Measurements from ENCODE around the gene TMC4. TPM values are rescaled to one million over a fixed set of nuclear protein-coding genes. Genes with fewer than 3 reads are reported as not detected.

TMC4 gene
- total RNA-seq, 1 experiment from 2014 or later: 175 TPM

DNA sequence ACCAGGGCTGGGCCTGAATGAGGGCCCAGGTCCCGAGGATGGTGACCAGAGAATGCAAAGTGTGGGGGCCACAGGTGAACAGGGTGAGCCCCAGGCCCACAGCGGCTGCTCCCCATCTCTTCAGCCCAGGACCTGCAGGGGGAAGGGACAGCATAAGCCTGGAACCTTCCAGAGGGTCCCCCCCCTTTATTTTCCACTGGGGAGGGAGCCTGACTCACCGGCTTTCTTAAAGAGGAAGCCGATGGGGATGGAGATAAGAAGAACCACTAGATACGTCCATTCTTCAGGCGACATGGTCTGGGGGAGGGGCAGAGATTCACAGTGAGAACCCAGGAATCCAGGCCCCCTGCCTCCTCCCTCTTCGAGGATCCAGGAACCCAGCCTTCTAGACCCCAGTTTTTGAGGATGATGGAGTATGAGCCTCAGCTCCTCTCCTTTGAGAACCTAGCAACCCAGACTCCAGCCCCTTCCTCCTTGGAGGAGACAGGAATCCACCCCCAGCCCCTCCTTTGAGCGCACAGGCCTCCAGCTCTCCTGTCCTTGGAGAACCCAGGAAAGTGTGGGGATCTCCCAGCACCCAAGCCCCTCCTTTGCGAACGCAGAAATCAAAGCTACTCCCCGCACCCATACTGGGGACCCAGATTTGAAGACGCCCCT lies 15.4 kb upstream of the TMC4 start:
- Histone ChIP-seq H3K9me2 (ENCODE audit: insufficient read depth) (no peaks in the 10 kb centered on the region), H2AFZ (peak overlapping the region; percentile 81; the same call in 1 of the 2 replicates), H3K4me1 (replicated peaks; ENCODE audit: insufficient read depth) (peaks cover 24% of the 10 kb centered on the region), H3K9me3 (ENCODE audit: insufficient read depth, low read depth) (no peaks in the 10 kb centered on the region), H3K36me3 (ENCODE audit: low read depth) (peaks cover 17% of the 10 kb centered on the region), H3K27me3 (ENCODE audit: insufficient read depth, low read depth) (no peaks in the 10 kb centered on the region), H3K27ac (peak overlapping the region; percentile 66), H3K4me3 (peak overlapping the region; percentile 77), H3K4me2 (peak overlapping the region; percentile 77), H3F3A (ENCODE audit: insufficient read depth, low read depth) (peaks cover 21% of the 10 kb centered on the region; the same call in 1 of the 2 replicates), H3K79me2 (ENCODE audit: low read depth) (peaks cover 59% of the 10 kb centered on the region), H4K20me1 (ENCODE audit: insufficient read depth) (peaks cover 12% of the 10 kb centered on the region)
- ChIA-PET POLR2A (ENCODE audit: unreplicated experiment) (interaction anchor here (0.6 to 1.8 kb wide), 5 partner anchors 13 to 241 kb away, joined by 3 to 50 read pairs (median 4); partner anchors contain the start of genes LILRB3, RPS9 and TMC4), CTCF (interaction anchor here (1.8 kb wide), 1 partner anchor 51 kb away, joined by 7 read pairs; the partner anchor contains the start of gene CNOT3)
- DNase-seq: peak; percentile 67 to 69
- intact Hi-C loops (cut with micrococcal nuclease; ENCODE audit: unreplicated experiment): loop anchor here (5.0 kb wide), 1 partner anchor 1289 kb away; the partner anchor contains the start of gene ZNF628
- TF ChIP-seq, protein P1, sequence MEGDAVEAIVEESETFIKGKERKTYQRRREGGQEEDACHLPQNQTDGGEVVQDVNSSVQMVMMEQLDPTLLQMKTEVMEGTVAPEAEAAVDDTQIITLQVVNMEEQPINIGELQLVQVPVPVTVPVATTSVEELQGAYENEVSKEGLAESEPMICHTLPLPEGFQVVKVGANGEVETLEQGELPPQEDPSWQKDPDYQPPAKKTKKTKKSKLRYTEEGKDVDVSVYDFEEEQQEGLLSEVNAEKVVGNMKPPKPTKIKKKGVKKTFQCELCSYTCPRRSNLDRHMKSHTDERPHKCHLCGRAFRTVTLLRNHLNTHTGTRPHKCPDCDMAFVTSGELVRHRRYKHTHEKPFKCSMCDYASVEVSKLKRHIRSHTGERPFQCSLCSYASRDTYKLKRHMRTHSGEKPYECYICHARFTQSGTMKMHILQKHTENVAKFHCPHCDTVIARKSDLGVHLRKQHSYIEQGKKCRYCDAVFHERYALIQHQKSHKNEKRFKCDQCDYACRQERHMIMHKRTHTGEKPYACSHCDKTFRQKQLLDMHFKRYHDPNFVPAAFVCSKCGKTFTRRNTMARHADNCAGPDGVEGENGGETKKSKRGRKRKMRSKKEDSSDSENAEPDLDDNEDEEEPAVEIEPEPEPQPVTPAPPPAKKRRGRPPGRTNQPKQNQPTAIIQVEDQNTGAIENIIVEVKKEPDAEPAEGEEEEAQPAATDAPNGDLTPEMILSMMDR (conservative IDR thresholded peaks at IDR 0.05): no peak
- TF ChIP-seq EZH2 (IDR thresholded peaks at IDR 0.05; ENCODE audit: low read depth): no peak
- BruUV-seq (replicated peaks): no TSS peak

DNA sequence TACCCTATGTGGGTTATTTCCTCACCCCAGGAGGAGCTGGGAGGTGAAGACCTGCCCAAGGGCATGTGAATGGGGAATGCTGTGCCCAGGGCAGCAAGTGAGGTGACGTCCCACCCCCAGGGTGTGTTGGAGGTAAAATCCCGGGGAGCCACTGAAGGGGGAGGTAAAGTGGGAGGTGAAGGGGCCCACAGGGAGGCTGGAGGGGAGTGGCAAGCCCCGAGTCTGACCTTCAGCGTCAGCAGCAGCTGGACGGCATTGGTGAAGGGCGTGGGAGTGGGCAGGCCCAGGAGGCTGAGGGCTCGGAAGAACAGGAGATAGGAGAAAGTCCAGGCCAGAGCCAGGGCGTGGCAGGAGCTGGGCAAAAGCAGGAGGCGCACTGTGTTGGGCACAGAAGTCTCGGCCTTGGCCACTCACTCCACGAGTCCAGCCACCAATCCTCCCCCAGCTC lies 14.0 kb upstream of the TMC4 start:
- ChIA-PET POLR2A (ENCODE audit: unreplicated experiment) (interaction anchor here (0.6 kb wide), 1 partner anchor 11 kb away, joined by 4 read pairs; no protein-coding TSS in a partner anchor), CTCF (no interaction called here)
- Histone ChIP-seq H3K27ac (no peak overlapping the region), H4K20me1 (ENCODE audit: insufficient read depth) (peaks cover 12% of the 10 kb centered on the region), H3K27me3 (ENCODE audit: insufficient read depth, low read depth) (no peaks in the 10 kb centered on the region), H3K9me3 (ENCODE audit: insufficient read depth, low read depth) (no peaks in the 10 kb centered on the region), H3F3A (ENCODE audit: insufficient read depth, low read depth) (peaks cover 25% of the 10 kb centered on the region; the same call in 1 of the 2 replicates), H3K79me2 (ENCODE audit: low read depth) (peaks cover 45% of the 10 kb centered on the region), H2AFZ (no peak overlapping the region), H3K4me1 (replicated peaks; ENCODE audit: insufficient read depth) (peaks cover 11% of the 10 kb centered on the region), H3K36me3 (ENCODE audit: low read depth) (peaks cover 12% of the 10 kb centered on the region), H3K9me2 (ENCODE audit: insufficient read depth) (no peaks in the 10 kb centered on the region), H3K4me2 (peak overlapping the region; percentile 77; the same call in 1 of the 2 replicates), H3K4me3 (no peak overlapping the region)
- intact Hi-C loops (cut with micrococcal nuclease; ENCODE audit: unreplicated experiment): loop anchor here (5.0 kb wide), 1 partner anchor 1290 kb away; the partner anchor contains the start of gene ZNF628
- TF ChIP-seq EZH2 (IDR thresholded peaks at IDR 0.05; ENCODE audit: low read depth): no peak
- TF ChIP-seq, protein P1 (conservative IDR thresholded peaks at IDR 0.05): no peak
- DNase-seq: no peak
- no TSS peak for BruUV-seq (replicated peaks)

DNA sequence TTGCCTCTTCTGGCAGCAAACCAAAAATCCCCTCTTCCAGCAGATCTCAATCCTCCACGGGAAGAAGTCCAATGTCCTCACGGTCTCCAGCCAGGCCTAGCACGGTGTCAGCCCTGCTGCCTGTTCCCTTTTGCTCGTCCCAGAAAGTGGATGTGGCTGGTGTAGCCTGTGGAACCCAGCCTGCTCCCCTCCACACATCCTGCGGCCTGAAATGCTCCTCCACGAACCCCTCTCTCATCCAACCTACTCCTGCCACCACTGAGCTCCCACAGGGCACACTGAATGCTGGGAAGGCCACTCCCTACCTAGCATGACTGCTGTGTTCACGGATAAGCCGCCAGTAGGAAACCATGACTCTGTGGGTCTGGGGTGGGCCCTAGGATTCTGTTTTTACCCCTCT lies 13.4 kb upstream of the TMC4 start:
- H3F3A ChIP-seq (ENCODE audit: insufficient read depth, low read depth): peaks cover 25% of the 10 kb centered on the region; the same call in 1 of the 2 replicates
- no TSS peak for BruUV-seq (replicated peaks)
- ChIA-PET POLR2A (ENCODE audit: unreplicated experiment) (interaction anchor here (0.5 kb wide), 1 partner anchor 13 kb away, joined by 4 read pairs; no protein-coding TSS in a partner anchor), CTCF (interaction anchor here (0.6 kb wide), 1 partner anchor 379 kb away, joined by 4 read pairs; no protein-coding TSS in a partner anchor)
- no peak overlapping the region for H3K4me3 ChIP-seq
- H3K9me3 ChIP-seq (ENCODE audit: insufficient read depth, low read depth): no peaks in the 10 kb centered on the region
- H3K4me2 ChIP-seq: no peak overlapping the region
- TF ChIP-seq EZH2 (IDR thresholded peaks at IDR 0.05; ENCODE audit: low read depth): no peak
- TF ChIP-seq, protein P1 (conservative IDR thresholded peaks at IDR 0.05): no peak
- DNase-seq: no peak
- peaks cover 10% of the 10 kb centered on the region for H3K4me1 ChIP-seq (replicated peaks; ENCODE audit: insufficient read depth)
- peaks cover 40% of the 10 kb centered on the region for H3K79me2 ChIP-seq (ENCODE audit: low read depth)
- H2AFZ ChIP-seq: no peak overlapping the region
- intact Hi-C loops (cut with micrococcal nuclease; ENCODE audit: unreplicated experiment): loop anchor here (5.0 kb wide), 1 partner anchor 1291 kb away; the partner anchor contains the start of gene ZNF628
- no peaks in the 10 kb centered on the region for H3K9me2 ChIP-seq (ENCODE audit: insufficient read depth)
- H3K36me3 ChIP-seq (ENCODE audit: low read depth): peaks cover 12% of the 10 kb centered on the region
- H3K27me3 ChIP-seq (ENCODE audit: insufficient read depth, low read depth): no peaks in the 10 kb centered on the region
- no peak overlapping the region for H3K27ac ChIP-seq
- peaks cover 12% of the 10 kb centered on the region for H4K20me1 ChIP-seq (ENCODE audit: insufficient read depth)

Data from PC-9 (cell line).